HG03342 (cell line): Measurements from ENCODE around the gene SLC18B1.
"Not testable (repeated sequence)": the region's sequence is repeated elsewhere in the genome, so short reads cannot be mapped to it uniquely, and the experiment has no call there.

Source experiments
- ATAC-seq: cut with Tn5 transposase; IDR thresholded peaks from one replicate; pipeline ENCODE4 v1.9.1; 2021; ENCODE audit warnings: mild to moderate bottlenecking, moderate library complexity; ENCODE audit not compliant: unreplicated experiment

Gene SLC18B1

GRCh38 chr6:132800656-132801055 lies 2.2 kb upstream of the SLC18B1 start:
- no peak for ATAC-seq

- ATAC-seq, result peak; percentile 89
Measured at GRCh38 chr6:132798869-132799538, 567 bp upstream of the SLC18B1 start.

- ATAC-seq, result no peak
Measured at GRCh38 chr6:132795461-132795860, 3.0 kb downstream of the SLC18B1 start.

GRCh38 chr6:132792510-132792909 lies 5.9 kb downstream of the SLC18B1 start:
- no peak for ATAC-seq

- ATAC-seq, result no peak
Measured at GRCh38 chr6:132790450-132790849, 8.0 kb downstream of the SLC18B1 start.

- ATAC-seq, result no peak
Measured at GRCh38 chr6:132789396-132789776, 9.1 kb downstream of the SLC18B1 start.

- no peak for ATAC-seq
Measured at GRCh38 chr6:132788658-132789395, 9.6 kb downstream of the SLC18B1 start.

- ATAC-seq, result no peak
Measured at GRCh38 chr6:132785936-132786335, 12.5 kb downstream of the SLC18B1 start.

GRCh38 chr6:132780770-132781371 lies 17.6 kb downstream of the SLC18B1 start:
- ATAC-seq, result peak; percentile 83

- ATAC-seq, result not testable (repeated sequence)
Measured at GRCh38 chr6:132777881-132778280, 20.6 kb downstream of the SLC18B1 start.

- peak; percentile 70 for ATAC-seq
Measured at GRCh38 chr6:132768051-132768517, 30.4 kb downstream of the SLC18B1 start.

- no peak for ATAC-seq
Measured at GRCh38 chr6:132765560-132765959, 32.9 kb downstream of the SLC18B1 start.

GRCh38 chr6:132764370-132764769 lies 34.1 kb downstream of the SLC18B1 start:
- ATAC-seq, result no peak

GRCh38 chr6:132763269-132763668 lies 35.2 kb downstream of the SLC18B1 start:
- peak; percentile 94 for ATAC-seq

GRCh38 chr6:132760256-132760655 lies 38.2 kb downstream of the SLC18B1 start:
- ATAC-seq, result no peak

- no peak for ATAC-seq
Measured at GRCh38 chr6:132758689-132759088, 39.7 kb downstream of the SLC18B1 start.

- ATAC-seq, result no peak
Measured at GRCh38 chr6:132752255-132752654, 46.2 kb downstream of the SLC18B1 start.

- no peak for ATAC-seq
Measured at GRCh38 chr6:132751828-132752227, 46.6 kb downstream of the SLC18B1 start.

- peak; percentile 25 for ATAC-seq
Measured at GRCh38 chr6:132751306-132751705, 47.1 kb downstream of the SLC18B1 start.

- peak; percentile 89 for ATAC-seq
Measured at GRCh38 chr6:132750455-132751248, 47.8 kb downstream of the SLC18B1 start.

- no peak for ATAC-seq
Measured at GRCh38 chr6:132749111-132749510, 49.3 kb downstream of the SLC18B1 start.
